ENCODE measurements around the gene PRXL2B. TPM values are rescaled to one million over a fixed set of nuclear protein-coding genes. Genes with fewer than 3 reads are reported as not detected.
"Not testable (repeated sequence)": the region's sequence is repeated elsewhere in the genome, so short reads cannot be mapped to it uniquely, and the experiment has no call there.

PRXL2B gene
- total RNA-seq, 4 donors from 2014 or later = 33.7 to 101 (median 50.1) TPM

GRCh38 chr1:2564815-2565374 is 21.7 kb upstream of the PRXL2B start:
- Histone ChIP-seq H3K9me3 (no peaks in the 10 kb centered on the region), H3K27me3 (no peaks in the 10 kb centered on the region), H3K36me3 (peaks cover 0 to 10% (median 0%) of the 10 kb centered on the region in 4 donors), H3K4me3 (no peak overlapping the region), H3K4me1 (peaks cover 0 to 21% (median 14%) of the 10 kb centered on the region in 4 donors), H3K27ac (peak overlapping the region in 2 of 4 donors; percentile 30 to 57)
- TF ChIP-seq EP300 (IDR thresholded peaks at IDR 0.05; ENCODE audit: low read depth) = no peak
- peak; percentile 9 for TF ChIP-seq POLR2A (IDR thresholded peaks at IDR 0.05)
- no peak for TF ChIP-seq CTCF (IDR thresholded peaks at IDR 0.05)
- peak in 1 of 3 donors; percentile 2 for TF ChIP-seq POLR2AphosphoS5 (IDR thresholded peaks at IDR 0.05)
- in situ Hi-C loops (cut with MboI; ENCODE audit: low pct_ligation_motif_present in 1 of 4, low pct_unique_long_range_greater_than_20kb in 1 of 4, low sequenced_read_pairs in 3 of 4) (loop anchor here in 1 of 4 donors (25.0 kb wide), 1 partner anchor 153 kb away; the partner anchor contains the start of gene PEX10), intact Hi-C loops (cut with DNase I; ENCODE audit: low total_unique reads) (no loop called here)
- no peak for DNase-seq
- 39% methylated on average over 14 of the region's 14 CpGs; no CpG with 5 or more reads in 1 of the 2 donors for WGBS, 2 donors (ENCODE audit: low coverage in 1 of 2)

GRCh38 chr1:2566101-2567045 is 20.2 kb upstream of the PRXL2B start:
- no peak for DNase-seq
- Histone ChIP-seq H3K27me3 (no peaks in the 10 kb centered on the region), H3K4me3 (no peak overlapping the region), H3K27ac (no peak overlapping the region), H3K9me3 (no peaks in the 10 kb centered on the region), H3K36me3 (peaks cover 0 to 10% (median 0%) of the 10 kb centered on the region in 4 donors), H3K4me1 (peaks cover 0 to 21% (median 12%) of the 10 kb centered on the region in 4 donors)
- intact Hi-C loops (cut with DNase I; ENCODE audit: low total_unique reads) (no loop called here), in situ Hi-C loops (cut with MboI; ENCODE audit: low pct_ligation_motif_present in 1 of 4, low pct_unique_long_range_greater_than_20kb in 1 of 4, low sequenced_read_pairs in 3 of 4) (loop anchor here in 1 of 4 donors (25.0 kb wide), 1 partner anchor 154 kb away; the partner anchor contains the start of gene PEX10)
- WGBS, 2 donors (ENCODE audit: low coverage in 1 of 2) = 25 to 76% methylated on average over 2 to 34 of the region's 34 CpGs
- TF ChIP-seq POLR2A (IDR thresholded peaks at IDR 0.05) (no peak), EP300 (IDR thresholded peaks at IDR 0.05; ENCODE audit: low read depth) (no peak), CTCF (IDR thresholded peaks at IDR 0.05) (no peak), POLR2AphosphoS5 (IDR thresholded peaks at IDR 0.05) (no peak)

GRCh38 chr1:2567083-2567679 is 19.4 kb upstream of the PRXL2B start:
- H3K4me1 ChIP-seq = peaks cover 0 to 21% (median 12%) of the 10 kb centered on the region in 4 donors
- in situ Hi-C loops (cut with MboI; ENCODE audit: low pct_ligation_motif_present in 1 of 4, low pct_unique_long_range_greater_than_20kb in 1 of 4, low sequenced_read_pairs in 3 of 4) = loop anchor here in 1 of 4 donors (25.0 kb wide), 1 partner anchor 155 kb away; the partner anchor contains the start of gene PEX10
- WGBS, 2 donors (ENCODE audit: low coverage in 1 of 2) = 76% methylated on average over 16 of the region's 16 CpGs; no CpG with 5 or more reads in 1 of the 2 donors
- H3K27ac ChIP-seq = no peak overlapping the region
- no peaks in the 10 kb centered on the region for H3K9me3 ChIP-seq
- TF ChIP-seq CTCF (IDR thresholded peaks at IDR 0.05) (no peak), POLR2AphosphoS5 (IDR thresholded peaks at IDR 0.05) (peak in 1 of 3 donors; percentile 6), EP300 (IDR thresholded peaks at IDR 0.05; ENCODE audit: low read depth) (no peak), POLR2A (IDR thresholded peaks at IDR 0.05) (peak; percentile 8)
- DNase-seq = no peak
- H3K4me3 ChIP-seq = no peak overlapping the region
- intact Hi-C loops (cut with DNase I; ENCODE audit: low total_unique reads) = no loop called here
- H3K36me3 ChIP-seq = peaks cover 0 to 6% (median 0%) of the 10 kb centered on the region in 4 donors
- H3K27me3 ChIP-seq = no peaks in the 10 kb centered on the region

GRCh38 chr1:2568187-2568816 is 18.3 kb upstream of the PRXL2B start:
- peaks cover 0 to 21% (median 12%) of the 10 kb centered on the region in 4 donors for H3K4me1 ChIP-seq
- intact Hi-C loops (cut with DNase I; ENCODE audit: low total_unique reads); H3K36me3 ChIP-seq; H3K27me3 ChIP-seq; DNase-seq; H3K27ac ChIP-seq; H3K9me3 ChIP-seq; H3K4me3 ChIP-seq: not testable (repeated sequence)
- WGBS, 2 donors (ENCODE audit: low coverage in 1 of 2) = 53% methylated on average over 8 of the region's 17 CpGs; no CpG with 5 or more reads in 1 of the 2 donors
- in situ Hi-C loops (cut with MboI; ENCODE audit: low pct_ligation_motif_present in 1 of 4, low pct_unique_long_range_greater_than_20kb in 1 of 4, low sequenced_read_pairs in 3 of 4) = loop anchor here in 1 of 4 donors (25.0 kb wide), 1 partner anchor 156 kb away; the partner anchor contains the start of gene PEX10

Data from transverse colon (tissue), 4 donors.